ENCODE results near the gene SLC6A6. TPM values are rescaled to one million over a fixed set of nuclear protein-coding genes. Genes with fewer than 3 reads are reported as not detected.
A peak's percentile ranks its signal among the peaks of the same experiment; 100 is the strongest.

The SLC6A6 gene
- total and polyA plus RNA-seq, 7 donors = 10.3 to 104 (median 36.2) TPM

DNA sequence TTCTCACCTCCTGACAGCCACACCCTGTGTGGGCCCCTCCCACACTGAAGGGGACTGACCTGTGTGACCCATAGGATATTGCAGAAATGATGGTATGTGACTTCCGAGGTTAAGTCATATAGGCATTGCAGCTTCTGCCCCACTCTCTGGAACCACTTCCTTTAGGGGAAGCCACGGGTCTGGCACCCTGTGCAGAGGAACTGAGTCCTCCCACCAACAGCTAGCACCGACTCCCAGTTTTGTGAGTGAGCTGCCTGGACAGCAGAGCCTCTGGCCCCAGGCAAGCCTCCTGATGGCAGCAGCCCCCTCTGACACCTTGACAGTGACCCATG is 24.6 kb upstream of the SLC6A6 start:
- no peaks in the 10 kb centered on the region for H3K9me3 ChIP-seq
- H3K4me3 ChIP-seq = no peak overlapping the region
- 84 to 85% (median 84%) methylated on average over 3 of the region's 3 CpGs for WGBS, 3 donors
- no peaks in the 10 kb centered on the region for H3K36me3 ChIP-seq (ENCODE audit: insufficient read depth in 1 of 2, low read depth in 1 of 2)
- DNase-seq (no peak), ATAC-seq (no peak)
- TF ChIP-seq, protein P1, sequence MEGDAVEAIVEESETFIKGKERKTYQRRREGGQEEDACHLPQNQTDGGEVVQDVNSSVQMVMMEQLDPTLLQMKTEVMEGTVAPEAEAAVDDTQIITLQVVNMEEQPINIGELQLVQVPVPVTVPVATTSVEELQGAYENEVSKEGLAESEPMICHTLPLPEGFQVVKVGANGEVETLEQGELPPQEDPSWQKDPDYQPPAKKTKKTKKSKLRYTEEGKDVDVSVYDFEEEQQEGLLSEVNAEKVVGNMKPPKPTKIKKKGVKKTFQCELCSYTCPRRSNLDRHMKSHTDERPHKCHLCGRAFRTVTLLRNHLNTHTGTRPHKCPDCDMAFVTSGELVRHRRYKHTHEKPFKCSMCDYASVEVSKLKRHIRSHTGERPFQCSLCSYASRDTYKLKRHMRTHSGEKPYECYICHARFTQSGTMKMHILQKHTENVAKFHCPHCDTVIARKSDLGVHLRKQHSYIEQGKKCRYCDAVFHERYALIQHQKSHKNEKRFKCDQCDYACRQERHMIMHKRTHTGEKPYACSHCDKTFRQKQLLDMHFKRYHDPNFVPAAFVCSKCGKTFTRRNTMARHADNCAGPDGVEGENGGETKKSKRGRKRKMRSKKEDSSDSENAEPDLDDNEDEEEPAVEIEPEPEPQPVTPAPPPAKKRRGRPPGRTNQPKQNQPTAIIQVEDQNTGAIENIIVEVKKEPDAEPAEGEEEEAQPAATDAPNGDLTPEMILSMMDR (IDR thresholded peaks at IDR 0.05) = no peak
- H3K27me3 ChIP-seq (ENCODE audit: insufficient read depth in 3 of 3, low read length in 2 of 3) = no peaks in the 10 kb centered on the region
- H3K27ac ChIP-seq = peak overlapping the region; percentile 59
- intact Hi-C loops (cut with DNase I) = no loop called here
- H3K4me1 ChIP-seq = peaks cover 54% of the 10 kb centered on the region

DNA sequence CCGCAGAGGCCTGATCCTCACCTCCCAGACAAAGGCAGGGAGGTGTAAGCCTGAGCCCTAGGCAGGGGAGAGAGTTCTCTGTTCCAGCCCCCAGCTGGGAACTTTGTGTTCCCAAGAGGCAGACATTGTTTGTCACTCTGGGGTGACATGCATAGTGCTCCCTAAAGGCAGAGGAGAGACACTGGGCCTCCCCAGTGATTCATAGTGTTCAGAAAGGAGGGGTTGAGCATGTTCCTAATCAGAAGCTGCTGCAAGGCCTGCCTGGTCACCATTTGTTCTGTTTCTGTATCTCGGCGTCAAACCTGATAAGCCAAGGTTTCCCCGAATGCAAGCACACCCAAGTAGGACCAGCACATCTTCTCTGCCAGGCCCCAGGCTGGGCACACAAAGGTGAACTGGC is 24.0 kb upstream of the SLC6A6 start:
- peak overlapping the region; percentile 59 for H3K27ac ChIP-seq
- H3K36me3 ChIP-seq (ENCODE audit: insufficient read depth in 1 of 2, low read depth in 1 of 2) = no peaks in the 10 kb centered on the region
- H3K4me3 ChIP-seq = no peak overlapping the region
- H3K9me3 ChIP-seq = no peaks in the 10 kb centered on the region
- no peaks in the 10 kb centered on the region for H3K27me3 ChIP-seq (ENCODE audit: insufficient read depth in 3 of 3, low read length in 2 of 3)
- intact Hi-C loops (cut with DNase I) = no loop called here
- peaks cover 49% of the 10 kb centered on the region for H3K4me1 ChIP-seq
- DNase-seq = no peak
- TF ChIP-seq, protein P1 (IDR thresholded peaks at IDR 0.05) = no peak
- peak in 2 of 4 donors; percentile 12 to 26 for ATAC-seq
- 83 to 90% (median 86%) methylated on average over 4 of the region's 4 CpGs for WGBS, 3 donors

DNA sequence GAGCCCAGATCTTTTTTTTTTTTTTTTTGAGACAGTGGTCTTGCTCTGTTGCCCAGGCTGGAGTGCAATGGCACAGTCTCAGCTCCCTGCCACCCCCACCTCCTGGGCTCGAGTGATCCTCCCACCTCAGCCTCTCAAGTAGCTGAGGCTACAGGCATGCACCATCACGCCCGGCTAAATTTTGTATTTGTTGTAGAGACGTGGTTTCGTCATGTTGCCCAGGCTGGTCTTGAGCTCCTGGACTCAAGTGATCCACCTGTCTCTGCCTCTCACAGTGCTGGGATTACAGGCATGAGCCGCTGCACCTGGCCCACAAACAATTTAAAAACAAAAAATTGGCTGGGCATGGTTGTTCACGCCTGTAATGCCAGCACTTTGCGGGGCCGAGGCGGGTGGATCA is 22.6 kb upstream of the SLC6A6 start:
- Histone ChIP-seq H3K9me3 (no peaks in the 10 kb centered on the region), H3K36me3 (ENCODE audit: insufficient read depth in 1 of 2, low read depth in 1 of 2) (no peaks in the 10 kb centered on the region), H3K4me1 (peaks cover 35% of the 10 kb centered on the region), H3K27ac (peak overlapping the region; percentile 59), H3K27me3 (ENCODE audit: insufficient read depth in 3 of 3, low read length in 2 of 3) (no peaks in the 10 kb centered on the region), H3K4me3 (no peak overlapping the region)
- TF ChIP-seq, protein P1 (IDR thresholded peaks at IDR 0.05) = no peak
- no peak for DNase-seq
- 23 to 39% (median 29%) methylated on average over 10 of the region's 10 CpGs for WGBS, 3 donors
- peak; percentile 20 to 79 (median 59) for ATAC-seq
- intact Hi-C loops (cut with DNase I) = loop anchor here in 1 of 2 donors (5.0 kb wide), 1 partner anchor 98 kb away; no protein-coding TSS in a partner anchor

DNA sequence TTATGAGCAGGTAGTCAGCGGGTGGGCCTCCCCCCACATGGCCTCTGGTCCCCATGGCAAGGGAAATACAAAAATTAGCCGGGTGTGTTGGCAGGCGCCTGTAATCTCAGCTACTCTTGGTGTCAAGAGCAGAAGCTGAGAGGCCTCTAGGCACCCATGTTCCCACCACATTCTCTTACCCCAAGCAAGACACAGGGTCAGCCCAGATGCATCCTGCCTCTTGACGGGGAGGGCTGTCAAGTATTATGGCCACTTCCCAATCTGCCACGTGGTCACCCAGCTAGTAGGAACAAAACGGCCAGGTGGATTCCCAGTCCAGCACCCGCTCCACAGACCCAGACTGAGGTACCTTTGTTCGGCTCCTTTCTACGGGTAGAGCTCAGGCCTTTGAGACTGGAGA is 16.2 kb upstream of the SLC6A6 start:
- Histone ChIP-seq H3K36me3 (ENCODE audit: insufficient read depth in 1 of 2, low read depth in 1 of 2) (no peaks in the 10 kb centered on the region), H3K27ac (no peak overlapping the region), H3K4me3 (no peak overlapping the region), H3K27me3 (ENCODE audit: insufficient read depth in 3 of 3, low read length in 2 of 3) (no peaks in the 10 kb centered on the region), H3K9me3 (no peaks in the 10 kb centered on the region), H3K4me1 (peaks cover 11% of the 10 kb centered on the region)
- TF ChIP-seq, protein P1 (IDR thresholded peaks at IDR 0.05) = no peak
- intact Hi-C loops (cut with DNase I) = no loop called here
- no peak for ATAC-seq
- WGBS, 3 donors = 63 to 77% (median 71%) methylated on average over 9 of the region's 9 CpGs
- DNase-seq = no peak

- ATAC-seq (peak in 1 of 4 donors; percentile 25), DNase-seq (no peak)
- intact Hi-C loops (cut with DNase I) = no loop called here
- Histone ChIP-seq H3K27me3 (ENCODE audit: insufficient read depth in 3 of 3, low read length in 2 of 3) (no peaks in the 10 kb centered on the region), H3K36me3 (ENCODE audit: insufficient read depth in 1 of 2, low read depth in 1 of 2) (no peaks in the 10 kb centered on the region), H3K9me3 (no peaks in the 10 kb centered on the region), H3K27ac (no peak overlapping the region), H3K4me3 (no peak overlapping the region), H3K4me1 (peaks cover 31% of the 10 kb centered on the region)
- WGBS, 3 donors = 67 to 75% (median 71%) methylated on average over 5 of the region's 5 CpGs
- TF ChIP-seq, protein P1 (IDR thresholded peaks at IDR 0.05) = no peak
Measured at GRCh38 chr3:14388201-14388600, 14.2 kb upstream of the SLC6A6 start.
